HG02588 (cell line): ENCODE data around the gene TLE3.
A peak's percentile ranks its signal among the peaks of the same experiment; 100 is the strongest.

ENCODE experiments used
- ATAC-seq: cut with Tn5 transposase; IDR thresholded peaks from one replicate; pipeline ENCODE4 v1.9.1; 2021; ENCODE audit warnings: mild to moderate bottlenecking, moderate library complexity; ENCODE audit not compliant: unreplicated experiment

Gene TLE3

GRCh38 chr15:70050441-70050840, 47.3 kb downstream of the TLE3 start:
- ATAC-seq: no peak

GRCh38 chr15:70049701-70050301, 47.9 kb downstream of the TLE3 start:
- ATAC-seq: no peak

DNA sequence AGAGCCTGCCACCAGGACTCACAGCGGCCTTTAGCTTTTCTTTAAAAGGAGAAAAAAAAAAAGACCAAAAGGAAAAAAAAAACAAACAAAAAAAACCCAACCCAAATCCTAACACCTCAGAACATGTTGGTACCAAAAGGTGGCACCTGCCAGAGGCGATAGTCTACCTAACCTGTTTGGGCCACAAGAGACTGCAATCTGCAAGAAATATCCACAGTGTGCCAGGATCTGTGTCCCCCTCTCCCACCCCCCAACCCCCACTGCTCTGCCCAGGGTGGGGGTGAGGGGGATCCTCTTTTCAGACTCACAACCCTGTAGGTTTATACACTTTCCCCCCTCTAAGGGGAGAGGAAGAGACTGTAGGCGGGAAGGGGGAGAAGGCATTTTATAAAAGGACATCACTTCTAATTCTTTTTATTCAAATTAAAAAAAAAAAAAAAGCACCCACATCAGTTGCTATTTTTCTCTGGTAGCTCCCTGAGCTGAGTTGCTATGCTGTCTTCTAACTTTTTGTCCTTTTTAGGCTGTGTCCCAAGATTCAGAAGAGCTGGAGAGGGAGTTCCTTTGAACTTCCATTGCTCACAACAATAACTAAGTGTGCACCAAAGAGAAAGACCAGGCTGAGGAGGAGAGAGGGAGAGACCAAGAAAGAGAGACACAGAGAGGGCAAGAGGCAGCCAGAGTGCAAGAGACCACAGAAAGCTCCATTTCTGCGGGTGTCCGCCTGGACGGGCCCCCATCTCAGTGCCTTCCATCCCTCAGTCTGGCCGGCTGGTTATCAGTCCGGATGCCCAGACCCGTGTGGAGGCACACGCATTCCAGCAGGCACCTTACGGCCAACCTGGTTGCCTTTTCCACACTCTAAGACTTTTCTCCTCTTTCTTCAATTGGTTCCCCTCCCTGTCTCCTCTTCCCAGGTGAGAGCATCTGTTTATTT, 48.9 kb downstream of the TLE3 start:
- no peak for ATAC-seq

GRCh38 chr15:70048198-70048565, 49.5 kb downstream of the TLE3 start:
- ATAC-seq: no peak

DNA sequence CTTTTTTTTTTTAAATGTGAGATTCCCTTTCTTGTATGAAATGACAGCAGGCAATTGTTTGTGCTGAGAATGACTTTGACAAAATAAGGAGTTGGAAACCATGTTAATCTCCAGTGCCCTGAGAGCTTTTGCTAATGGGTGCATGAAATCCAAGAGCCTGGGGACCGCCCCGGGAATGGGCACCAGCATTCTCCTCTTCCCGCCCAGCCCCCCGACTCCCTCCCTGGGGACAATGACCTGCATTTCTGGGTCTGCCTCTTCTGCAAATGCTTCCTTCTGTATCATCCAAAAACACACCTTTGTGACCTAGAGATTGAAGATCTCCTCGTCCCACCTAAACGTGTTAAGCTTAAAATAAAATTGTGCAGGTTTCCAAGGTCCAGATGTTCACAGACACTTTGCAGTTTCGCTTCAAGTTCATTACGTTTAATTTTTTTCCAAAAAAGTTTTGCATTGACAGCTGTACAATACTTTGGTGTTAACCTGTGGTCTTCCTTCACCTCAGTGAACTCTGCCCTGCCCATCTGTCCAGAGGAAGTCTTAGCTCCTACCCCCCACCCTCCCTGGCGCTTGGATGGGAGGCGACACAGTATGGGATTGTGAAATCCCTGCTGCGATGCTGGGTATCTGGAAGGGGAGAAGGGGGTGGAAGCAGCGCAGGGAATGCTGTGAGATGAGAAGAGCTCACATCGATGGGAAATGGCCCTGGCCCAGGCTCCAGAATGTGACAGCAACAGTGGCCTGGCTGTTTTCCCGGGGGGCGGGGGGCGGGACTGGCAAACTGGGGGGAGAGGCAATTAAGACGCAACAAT, 50.1 kb downstream of the TLE3 start:
- no peak for ATAC-seq

- no peak for ATAC-seq
Measured at GRCh38 chr15:70046679-70047369, 50.9 kb downstream of the TLE3 start.

DNA sequence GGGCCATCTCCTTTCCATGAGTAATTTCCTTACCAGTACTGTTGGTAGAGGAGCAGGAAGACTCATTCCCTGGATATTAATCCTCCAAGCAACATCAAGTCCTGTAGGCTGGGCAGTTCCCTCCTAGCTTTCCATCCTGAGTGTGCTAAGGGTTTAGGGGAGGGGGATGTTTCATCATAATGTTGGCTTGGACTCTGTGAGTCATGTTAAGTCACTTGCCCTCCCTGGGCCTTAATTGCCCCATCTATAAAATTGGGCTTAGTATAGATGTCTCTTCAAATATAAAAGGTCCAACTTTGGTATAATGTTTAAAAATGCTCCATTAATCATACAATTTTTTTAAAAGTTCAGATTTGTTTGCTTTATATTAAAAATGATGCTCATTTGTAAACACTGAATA, 52.7 kb downstream of the TLE3 start:
- no peak for ATAC-seq

GRCh38 chr15:70044168-70044567, 53.5 kb downstream of the TLE3 start:
- ATAC-seq: no peak

DNA sequence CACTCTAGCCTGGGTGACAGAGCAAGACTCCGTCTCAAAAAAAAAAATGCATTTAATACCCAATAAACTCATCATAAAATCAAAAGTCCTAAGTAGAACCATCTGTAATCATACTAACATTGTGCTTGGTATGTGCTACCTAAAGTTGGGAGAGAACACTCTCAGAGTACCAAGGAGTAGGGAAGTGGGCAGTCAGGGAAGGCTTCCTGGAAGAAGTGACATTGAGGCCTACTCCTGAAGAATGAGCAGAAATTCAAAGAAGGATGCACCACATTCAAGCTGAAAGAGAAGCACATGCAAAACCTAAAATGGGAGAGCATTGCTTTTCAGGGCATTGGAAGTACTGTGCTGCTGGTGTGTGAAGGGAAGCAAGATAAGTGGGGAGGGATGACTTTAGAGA, 54.1 kb downstream of the TLE3 start:
- ATAC-seq: no peak

DNA sequence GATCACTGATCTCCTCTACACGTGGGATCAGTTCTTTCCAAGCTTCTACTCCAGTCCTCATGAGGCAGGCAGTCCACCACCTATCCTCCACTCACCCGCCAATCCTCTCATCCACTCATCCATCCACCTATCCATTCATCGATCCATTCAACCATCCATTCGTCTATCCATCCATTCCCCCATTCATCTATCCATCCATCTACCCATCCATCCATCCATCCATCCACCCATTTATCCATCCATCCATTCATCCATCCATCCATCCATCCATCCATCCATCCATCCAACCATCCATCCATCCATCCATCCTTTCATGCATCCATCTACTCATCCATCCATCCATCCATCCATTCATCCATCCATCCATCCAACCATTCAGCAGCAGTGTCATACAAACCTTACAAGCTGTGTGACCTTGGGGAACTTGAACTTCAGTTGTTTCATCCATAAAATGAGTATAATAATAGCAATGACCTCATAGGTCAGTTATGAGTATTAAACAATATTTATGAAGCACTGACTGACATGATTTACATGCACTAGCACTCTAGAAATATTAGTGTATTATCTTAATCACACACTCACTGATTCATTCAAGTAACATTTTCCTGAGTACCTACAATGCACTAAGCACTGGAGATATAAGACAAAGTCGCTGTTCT, 55.0 kb downstream of the TLE3 start:
- ATAC-seq: no peak

GRCh38 chr15:70039917-70040316, 57.8 kb downstream of the TLE3 start:
- no peak for ATAC-seq

DNA sequence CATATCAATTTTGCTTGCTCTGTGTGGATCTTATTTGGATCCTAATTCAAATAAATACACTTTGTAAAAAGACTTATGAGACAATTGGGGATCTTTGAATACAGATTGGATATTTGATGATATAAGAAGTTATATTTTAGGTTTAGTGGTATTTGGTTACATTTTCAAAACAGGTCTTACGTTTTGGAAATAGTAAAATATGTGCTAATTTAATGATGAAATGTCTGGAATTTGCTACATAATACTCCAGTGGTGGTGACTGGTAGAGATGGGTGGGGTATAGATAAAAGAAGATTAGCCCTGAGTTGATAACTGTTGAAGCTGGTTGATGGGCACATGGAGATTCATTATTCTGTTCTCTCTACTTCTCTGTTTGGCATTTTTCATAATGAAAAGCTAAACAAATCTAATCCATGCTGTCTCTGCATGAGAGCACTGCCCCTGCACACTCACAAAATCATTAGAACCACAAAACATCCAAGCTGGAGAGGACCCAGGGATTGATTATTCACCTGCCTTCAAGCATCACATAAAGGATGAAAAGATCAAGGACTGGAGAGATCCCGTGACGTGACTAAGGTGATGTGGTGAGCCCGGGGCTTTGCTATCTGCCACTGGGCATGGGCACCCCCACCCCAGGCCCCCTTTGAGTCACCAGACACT, 58.9 kb downstream of the TLE3 start:
- ATAC-seq: no peak

DNA sequence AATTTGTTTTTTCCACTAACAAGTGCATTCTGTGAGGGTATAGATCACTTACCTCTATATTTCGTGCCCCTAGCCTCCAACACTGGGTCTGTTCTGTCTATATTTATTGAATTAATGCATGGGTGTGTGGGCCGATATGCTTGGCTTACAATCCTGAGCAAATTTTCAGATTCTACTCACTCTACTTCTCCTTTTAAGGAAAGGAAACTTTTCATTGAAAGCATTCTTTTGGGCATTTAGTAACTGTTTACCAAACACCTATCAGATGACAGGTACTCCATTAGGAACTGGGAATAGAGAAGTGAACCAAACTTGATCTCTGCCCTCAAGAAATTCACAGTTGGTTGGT, 60.5 kb downstream of the TLE3 start:
- no peak for ATAC-seq

GRCh38 chr15:70036585-70037291, 61.0 kb downstream of the TLE3 start:
- ATAC-seq: peak; percentile 71

DNA sequence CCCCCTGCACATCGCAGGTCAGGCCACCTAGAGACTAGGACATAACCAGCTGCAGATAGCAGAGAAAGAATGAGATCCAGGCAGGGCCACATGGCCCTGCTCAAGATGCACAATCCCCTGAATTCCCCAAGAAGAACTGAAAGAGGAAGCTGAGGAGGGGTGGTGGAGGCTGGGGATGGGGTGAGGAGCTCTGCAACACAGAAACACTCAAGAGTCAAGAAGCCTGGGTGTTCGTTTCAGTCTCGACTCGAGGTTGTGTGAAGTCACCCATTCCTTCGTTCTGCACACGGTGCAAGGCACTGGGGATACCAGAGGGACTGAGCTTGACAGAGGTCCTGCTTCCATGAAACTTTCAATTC, 62.0 kb downstream of the TLE3 start:
- ATAC-seq: peak; percentile 48

- no peak for ATAC-seq
Measured at GRCh38 chr15:70035051-70035718, 62.5 kb downstream of the TLE3 start.

DNA sequence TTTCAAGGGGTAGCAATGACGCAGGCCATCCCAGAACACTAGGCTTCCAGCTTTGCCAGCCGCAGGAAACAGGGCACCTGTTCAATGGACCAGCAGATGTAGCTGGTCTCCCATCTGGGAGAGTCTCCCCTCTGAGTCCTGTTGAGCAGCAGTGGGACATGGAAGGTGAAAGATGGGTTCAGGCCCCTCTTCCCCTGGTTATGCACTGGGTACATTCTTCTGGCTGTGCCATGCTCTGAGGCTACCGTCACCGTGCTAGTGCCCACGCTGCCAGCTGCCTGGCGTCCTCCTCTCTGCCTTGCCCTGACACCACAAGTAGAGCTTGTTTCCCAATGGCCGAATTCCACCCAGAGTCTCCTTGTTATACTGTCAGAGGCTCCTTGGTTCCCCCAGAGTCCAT, 63.1 kb downstream of the TLE3 start:
- no peak for ATAC-seq

DNA sequence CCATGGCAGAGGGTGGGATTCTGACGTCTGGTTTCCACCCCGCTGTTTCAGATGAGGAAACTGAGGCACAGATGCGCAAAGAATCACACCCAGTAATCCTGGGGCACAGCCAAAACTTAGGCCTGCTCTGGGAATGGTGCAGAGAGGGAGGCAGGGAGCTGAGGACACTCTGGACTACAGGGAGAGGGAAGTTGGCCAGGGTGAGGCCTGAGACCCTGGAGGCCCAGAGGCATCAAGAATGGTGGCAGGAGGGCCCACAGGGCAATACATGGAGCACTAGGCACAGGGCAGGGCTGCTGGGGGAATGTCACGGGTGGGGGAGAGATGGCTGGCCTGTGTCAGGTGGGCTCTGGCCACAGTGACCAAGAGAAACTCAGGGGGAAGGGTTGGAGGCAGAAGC, 63.6 kb downstream of the TLE3 start:
- no peak for ATAC-seq

DNA sequence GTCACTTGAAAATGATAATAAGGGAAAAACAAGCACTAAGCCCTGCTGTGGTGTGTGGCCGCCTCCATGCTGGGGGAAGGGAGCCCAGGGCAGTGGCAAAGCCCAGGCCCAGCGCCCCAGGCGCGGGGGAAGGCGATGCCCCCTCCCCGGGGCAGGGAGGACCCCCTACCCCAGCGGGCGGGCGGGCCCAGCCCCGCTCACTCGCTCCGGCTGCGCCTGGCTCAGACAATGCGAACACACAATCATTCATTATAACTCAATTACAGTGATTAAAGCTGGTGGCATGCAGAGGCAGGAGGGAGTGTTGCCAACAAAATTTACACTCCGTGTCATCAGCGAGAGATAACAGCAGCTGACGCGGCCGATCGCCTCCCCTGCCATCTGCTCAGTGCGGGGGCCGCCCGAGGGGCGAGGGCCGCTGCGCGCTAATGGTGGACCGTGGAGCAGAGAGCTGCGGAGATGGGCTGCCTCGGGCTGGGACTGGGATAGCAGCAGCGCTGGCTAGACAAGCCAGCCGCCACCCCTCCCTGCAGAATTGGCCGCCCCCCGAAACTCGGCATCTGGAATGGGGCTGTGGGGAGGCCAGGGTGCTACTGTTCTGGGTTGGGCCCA, 64.1 kb downstream of the TLE3 start:
- no peak for ATAC-seq
